ENCODE data around the gene SLC22A9.
"Not testable (repeated sequence)": the region's sequence is repeated elsewhere in the genome, so short reads cannot be mapped to it uniquely, and the experiment has no call there.

GRCh38 chr11:63430731-63431130 is 61.1 kb downstream of the SLC22A9 start:
- TF ChIP-seq, protein P1, sequence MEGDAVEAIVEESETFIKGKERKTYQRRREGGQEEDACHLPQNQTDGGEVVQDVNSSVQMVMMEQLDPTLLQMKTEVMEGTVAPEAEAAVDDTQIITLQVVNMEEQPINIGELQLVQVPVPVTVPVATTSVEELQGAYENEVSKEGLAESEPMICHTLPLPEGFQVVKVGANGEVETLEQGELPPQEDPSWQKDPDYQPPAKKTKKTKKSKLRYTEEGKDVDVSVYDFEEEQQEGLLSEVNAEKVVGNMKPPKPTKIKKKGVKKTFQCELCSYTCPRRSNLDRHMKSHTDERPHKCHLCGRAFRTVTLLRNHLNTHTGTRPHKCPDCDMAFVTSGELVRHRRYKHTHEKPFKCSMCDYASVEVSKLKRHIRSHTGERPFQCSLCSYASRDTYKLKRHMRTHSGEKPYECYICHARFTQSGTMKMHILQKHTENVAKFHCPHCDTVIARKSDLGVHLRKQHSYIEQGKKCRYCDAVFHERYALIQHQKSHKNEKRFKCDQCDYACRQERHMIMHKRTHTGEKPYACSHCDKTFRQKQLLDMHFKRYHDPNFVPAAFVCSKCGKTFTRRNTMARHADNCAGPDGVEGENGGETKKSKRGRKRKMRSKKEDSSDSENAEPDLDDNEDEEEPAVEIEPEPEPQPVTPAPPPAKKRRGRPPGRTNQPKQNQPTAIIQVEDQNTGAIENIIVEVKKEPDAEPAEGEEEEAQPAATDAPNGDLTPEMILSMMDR (IDR thresholded peaks at IDR 0.05) = not testable (repeated sequence)
- not testable (repeated sequence) for TF ChIP-seq POLR2A (IDR thresholded peaks at IDR 0.05)
